SU-DHL-6 (cell line): ENCODE measurements around the gene CSPG4.

ENCODE experiments used
- CTCF ChIP-seq: fragments of 200-600 bp; sonication (generic); IDR thresholded peaks from one replicate; pipeline ENCODE4 v1.5.1; 2017; ENCODE audit warnings: antibody characterized with exemption, mild to moderate bottlenecking, low read length, moderate library complexity; ENCODE audit not compliant: insufficient read depth, poor library complexity, severe bottlenecking
- EZH2phosphoT487 ChIP-seq: fragments of 200-600 bp; sonication (generic), shearing (Covaris generic); conservative IDR thresholded peaks from 2 replicates; pipeline ENCODE4 v1.6.1; 2018; ENCODE audit warnings: mild to moderate bottlenecking, antibody characterized with exemption, low read length, moderate library complexity, mixed read lengths

- TF ChIP-seq CTCF (no peak), EZH2phosphoT487 (no peak)
These were observed 37.2 kb upstream of the CSPG4 start for GRCh38 chr15:75749820-75750219.
